Fibroblast of the aortic adventitia (primary cell): ENCODE results near the gene CADPS2. TPM values are rescaled to one million over a fixed set of nuclear protein-coding genes. Genes with fewer than 3 reads are reported as not detected.

Source experiments
- DNase-seq: peaks from one replicate; pipeline ENCODE4 v3.0.0-alpha.2; 2010; ENCODE audit warnings: low read depth
- H3K4me3 ChIP-seq: 2 replicates; pipeline ENCODE4 v1.5.1; 2011; ENCODE audit warnings: low read depth, mild to moderate bottlenecking, control low read depth, low read length, moderate library complexity
- total RNA-seq: library from RNA; depleted of rRNA; stranded (reverse); fragments of >200 nt; gene quantifications from 2 replicates; pipeline ENCODE4 v1.2.3, GENCODE V29; 2012; ENCODE audit warnings: low replicate concordance
- TF ChIP-seq, protein P1 (sequence below): IDR thresholded peaks from 2 replicates; pipeline ENCODE4 v1.5.1; 2011; ENCODE audit warnings: mild to moderate bottlenecking, low read length, control low read depth, inconsistent platforms; ENCODE audit not compliant: insufficient read depth

CADPS2 gene
- total RNA-seq, 1 donor = 16.0 TPM

- TF ChIP-seq, protein P1, sequence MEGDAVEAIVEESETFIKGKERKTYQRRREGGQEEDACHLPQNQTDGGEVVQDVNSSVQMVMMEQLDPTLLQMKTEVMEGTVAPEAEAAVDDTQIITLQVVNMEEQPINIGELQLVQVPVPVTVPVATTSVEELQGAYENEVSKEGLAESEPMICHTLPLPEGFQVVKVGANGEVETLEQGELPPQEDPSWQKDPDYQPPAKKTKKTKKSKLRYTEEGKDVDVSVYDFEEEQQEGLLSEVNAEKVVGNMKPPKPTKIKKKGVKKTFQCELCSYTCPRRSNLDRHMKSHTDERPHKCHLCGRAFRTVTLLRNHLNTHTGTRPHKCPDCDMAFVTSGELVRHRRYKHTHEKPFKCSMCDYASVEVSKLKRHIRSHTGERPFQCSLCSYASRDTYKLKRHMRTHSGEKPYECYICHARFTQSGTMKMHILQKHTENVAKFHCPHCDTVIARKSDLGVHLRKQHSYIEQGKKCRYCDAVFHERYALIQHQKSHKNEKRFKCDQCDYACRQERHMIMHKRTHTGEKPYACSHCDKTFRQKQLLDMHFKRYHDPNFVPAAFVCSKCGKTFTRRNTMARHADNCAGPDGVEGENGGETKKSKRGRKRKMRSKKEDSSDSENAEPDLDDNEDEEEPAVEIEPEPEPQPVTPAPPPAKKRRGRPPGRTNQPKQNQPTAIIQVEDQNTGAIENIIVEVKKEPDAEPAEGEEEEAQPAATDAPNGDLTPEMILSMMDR = no peak
- no peak overlapping the region for H3K4me3 ChIP-seq
- no peak for DNase-seq
Observed at GRCh38 chr7:122858320-122858719, 27.9 kb downstream of the CADPS2 start.

DNA sequence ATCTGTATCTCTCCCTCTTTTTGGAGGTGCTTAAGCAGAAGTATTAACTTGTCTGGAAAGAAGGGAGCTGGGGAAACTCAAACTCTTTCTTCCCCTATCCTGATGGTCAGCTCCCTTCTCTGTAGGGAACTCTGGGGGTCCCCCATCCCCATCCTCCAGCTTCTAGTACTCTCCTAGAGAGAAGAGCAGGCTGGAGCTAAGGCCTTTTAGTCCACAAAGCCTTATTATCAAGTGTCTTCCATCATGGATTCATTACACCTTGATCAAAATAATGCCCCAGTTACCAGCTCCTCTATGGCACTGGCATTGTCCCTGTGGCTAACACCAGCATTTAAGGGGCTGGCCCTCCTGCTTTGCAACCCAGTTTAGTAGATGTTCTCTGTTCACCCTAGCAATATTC, 35.7 kb downstream of the CADPS2 start:
- TF ChIP-seq, protein P1 = no peak
- H3K4me3 ChIP-seq = no peak overlapping the region
- no peak for DNase-seq

DNA sequence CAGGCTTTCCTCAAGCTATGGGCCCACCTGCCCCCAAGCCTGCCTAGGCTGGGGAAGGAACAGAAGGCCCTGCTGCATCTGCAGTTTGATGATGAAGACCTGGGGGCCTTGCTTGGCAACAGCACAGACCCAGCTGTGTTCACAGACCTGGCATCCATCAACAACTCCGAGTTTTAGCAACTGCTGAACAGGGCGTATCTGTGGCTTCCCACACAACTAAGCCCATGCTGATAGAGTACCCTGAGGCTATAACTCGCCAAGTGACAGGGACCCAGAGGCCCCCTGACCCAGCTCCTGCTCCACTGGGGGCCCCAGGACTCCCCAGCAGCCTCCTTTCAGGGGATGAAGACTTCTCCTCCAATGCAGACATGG, 36.3 kb downstream of the CADPS2 start:
- TF ChIP-seq, protein P1 = no peak
- DNase-seq = no peak
- H3K4me3 ChIP-seq = no peak overlapping the region

DNA sequence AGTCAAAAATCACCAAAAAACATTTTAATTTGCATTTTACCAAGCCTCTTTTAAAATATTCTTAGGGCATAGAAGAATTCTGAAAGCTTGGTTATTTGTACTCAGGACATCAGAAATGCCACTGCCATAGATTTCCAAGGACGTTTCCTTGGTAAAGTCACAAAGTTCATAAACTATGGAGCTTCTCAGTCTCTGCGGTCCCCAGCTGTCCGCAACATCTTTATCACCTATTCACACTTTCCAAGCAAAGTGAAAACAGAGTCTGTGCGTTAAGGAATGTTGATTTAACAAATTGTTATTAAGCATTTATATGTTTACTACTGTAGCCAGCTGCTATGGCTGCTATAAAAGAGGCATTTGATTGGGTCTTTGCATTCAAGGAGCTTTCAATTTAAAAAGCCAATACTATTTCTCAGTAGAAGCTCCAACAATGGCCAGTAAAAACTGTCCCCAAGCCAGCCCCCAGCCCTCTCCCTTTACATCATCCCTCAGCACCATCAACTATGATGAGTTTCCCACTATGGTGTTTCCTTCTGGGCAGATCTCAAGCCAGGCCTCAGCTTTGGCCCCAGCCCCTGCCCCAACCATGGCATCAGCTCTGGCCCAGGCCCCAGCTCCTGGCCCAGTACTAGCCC, 36.8 kb downstream of the CADPS2 start:
- TF ChIP-seq, protein P1 = no peak
- no peak overlapping the region for H3K4me3 ChIP-seq
- no peak for DNase-seq

DNA sequence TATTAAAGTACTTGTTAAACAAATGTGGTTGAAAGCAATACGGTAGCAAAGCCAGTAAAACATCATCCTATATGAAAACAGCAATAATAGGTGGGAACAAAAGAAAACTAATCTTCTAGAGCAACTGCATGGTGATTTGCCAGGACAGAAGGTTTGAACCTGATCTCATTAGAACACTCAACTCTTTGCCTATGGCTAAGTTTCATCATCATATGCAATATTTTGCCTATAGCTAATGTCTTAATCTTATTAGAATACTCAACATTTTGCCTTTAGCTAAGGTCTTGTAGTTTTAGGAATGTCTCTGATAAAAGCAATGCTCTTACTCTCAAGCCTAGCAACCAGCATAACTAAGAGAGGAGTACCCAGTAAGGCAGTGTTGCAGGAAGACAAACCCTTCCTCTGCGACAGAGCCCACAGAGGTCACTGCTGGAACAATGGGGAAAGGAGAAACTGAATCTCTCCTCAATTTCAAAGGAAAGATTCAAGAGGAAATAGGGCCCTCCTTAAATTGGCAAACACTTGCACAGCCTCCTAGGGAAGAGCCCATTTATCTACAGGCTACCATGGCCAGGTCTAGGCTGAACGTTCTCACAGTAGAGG, 38.3 kb downstream of the CADPS2 start:
- TF ChIP-seq, protein P1 = no peak
- no peak overlapping the region for H3K4me3 ChIP-seq
- no peak for DNase-seq

- no peak for DNase-seq
- TF ChIP-seq, protein P1 = no peak
- H3K4me3 ChIP-seq = no peak overlapping the region
Observed at GRCh38 chr7:122846591-122846990, 39.7 kb downstream of the CADPS2 start.

- TF ChIP-seq, protein P1 = no peak
- no peak overlapping the region for H3K4me3 ChIP-seq
- DNase-seq = no peak
Observed at GRCh38 chr7:122845286-122845685, 41.0 kb downstream of the CADPS2 start.
